ENCODE results near the gene SOBP.

Gene SOBP

DNA sequence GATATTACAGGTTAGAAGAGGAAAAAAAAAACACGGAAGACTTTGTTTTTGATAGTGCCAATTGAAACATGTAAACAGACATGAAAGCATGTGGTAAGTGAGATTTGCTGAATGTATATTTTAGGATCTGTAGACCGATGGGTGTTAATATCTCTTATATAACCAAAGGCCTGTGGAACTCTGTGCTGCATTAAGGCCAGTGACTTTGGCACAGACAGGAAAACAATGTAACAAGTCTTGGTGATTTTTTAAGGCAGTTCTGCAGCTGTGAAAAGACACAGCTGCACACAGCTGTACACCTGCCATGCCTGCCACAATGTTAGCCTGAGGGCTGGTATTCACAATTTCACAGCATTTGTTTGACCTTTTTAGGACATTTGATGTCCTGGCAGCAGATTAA is 6.1 kb downstream of the SOBP start:
- TF ChIP-seq CTCF (IDR thresholded peaks at IDR 0.05; ENCODE audit: low read length, missing control alignments): no peak
- no peak overlapping the region for H3K4me3 ChIP-seq (replicated peaks; ENCODE audit: low read depth, low read length)
- no peak for DNase-seq (ENCODE audit: low read depth)

DNA sequence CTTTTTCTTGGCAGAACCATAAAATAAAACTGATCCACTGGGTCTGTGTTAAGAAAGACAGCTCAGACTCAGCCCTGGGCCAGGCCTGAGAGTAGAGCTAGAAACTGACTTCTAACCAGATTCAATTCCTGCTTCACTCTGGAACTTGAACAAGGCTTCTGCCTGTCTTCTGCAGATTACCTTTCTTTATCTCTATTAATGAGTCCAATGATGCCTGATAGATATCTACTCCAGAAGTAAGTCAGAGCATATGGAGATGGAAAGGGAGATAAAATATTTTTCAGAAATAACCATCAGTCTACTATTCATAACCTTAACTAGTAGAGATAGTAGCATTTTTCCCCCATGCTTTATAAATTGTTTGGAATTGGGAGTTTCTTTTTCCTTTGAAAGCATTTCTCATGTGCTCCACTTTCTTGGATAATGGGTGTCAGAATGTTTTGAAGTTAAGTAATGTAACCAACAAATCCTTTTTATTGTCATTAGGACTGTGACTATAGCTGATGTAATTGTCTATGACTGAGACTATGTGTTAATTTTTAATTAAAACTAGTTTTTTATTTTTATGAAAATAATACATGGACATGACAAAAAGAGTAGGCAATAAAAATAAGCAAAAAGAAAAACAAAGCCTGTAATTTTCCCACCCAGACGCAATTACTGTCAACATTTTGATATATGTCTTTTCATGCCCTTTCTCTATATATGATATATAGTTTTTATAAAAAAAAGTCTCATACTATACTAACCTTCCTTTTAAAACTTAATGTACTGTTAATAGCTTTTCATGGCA is 7.2 kb downstream of the SOBP start:
- H3K4me3 ChIP-seq (replicated peaks; ENCODE audit: low read depth, low read length): no peak overlapping the region
- no peak for DNase-seq (ENCODE audit: low read depth)
- no peak for TF ChIP-seq CTCF (IDR thresholded peaks at IDR 0.05; ENCODE audit: low read length, missing control alignments)

DNA sequence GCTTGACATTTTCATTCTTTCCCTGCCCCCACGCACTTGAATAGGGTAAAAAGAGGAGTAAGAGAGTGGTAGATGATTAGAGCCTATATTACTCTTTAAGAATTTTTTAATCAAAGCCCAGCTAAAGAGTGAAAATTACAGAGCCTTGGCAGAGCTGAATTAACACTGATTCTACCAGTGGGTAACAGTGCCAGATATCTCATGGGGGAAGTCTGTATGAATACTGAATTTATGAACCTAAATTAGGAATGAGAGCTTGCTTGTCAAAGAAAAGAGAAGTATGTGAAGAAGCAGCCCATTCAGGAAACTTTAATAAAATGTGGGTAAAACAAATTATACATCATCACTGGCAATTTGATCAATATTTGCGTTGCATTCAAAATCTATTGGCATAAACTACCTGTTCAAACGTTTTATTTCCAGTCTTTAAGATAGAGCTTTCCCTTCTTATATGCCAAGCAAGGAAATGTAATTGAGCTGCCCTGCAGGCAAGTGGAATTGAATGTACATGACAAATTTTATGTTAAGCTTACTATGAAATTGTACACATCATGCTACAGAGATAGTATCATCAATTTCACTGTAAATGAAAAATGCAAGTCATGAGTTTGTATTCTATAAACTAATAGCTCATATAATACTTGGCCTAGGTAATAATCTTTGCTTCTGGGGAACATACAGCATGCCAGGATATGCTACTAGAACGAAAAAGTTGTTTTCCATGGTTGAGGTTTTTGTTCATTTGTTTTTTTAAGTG is 14.5 kb downstream of the SOBP start:
- H3K4me3 ChIP-seq (replicated peaks; ENCODE audit: low read depth, low read length): no peak overlapping the region
- no peak for TF ChIP-seq CTCF (IDR thresholded peaks at IDR 0.05; ENCODE audit: low read length, missing control alignments)
- DNase-seq (ENCODE audit: low read depth): no peak

GRCh38 chr6:107506145-107506544 is 16.2 kb downstream of the SOBP start:
- H3K4me3 ChIP-seq (replicated peaks; ENCODE audit: low read depth, low read length): no peak overlapping the region
- TF ChIP-seq CTCF (IDR thresholded peaks at IDR 0.05; ENCODE audit: low read length, missing control alignments): no peak
- DNase-seq (ENCODE audit: low read depth): no peak

- no peak for TF ChIP-seq CTCF (IDR thresholded peaks at IDR 0.05; ENCODE audit: low read length, missing control alignments)
- DNase-seq (ENCODE audit: low read depth): peak; percentile 17
- no peak overlapping the region for H3K4me3 ChIP-seq (replicated peaks; ENCODE audit: low read depth, low read length)
Measured at GRCh38 chr6:107509506-107509905, 19.6 kb downstream of the SOBP start.

- no peak overlapping the region for H3K4me3 ChIP-seq (replicated peaks; ENCODE audit: low read depth, low read length)
- TF ChIP-seq CTCF (IDR thresholded peaks at IDR 0.05; ENCODE audit: low read length, missing control alignments): no peak
- no peak for DNase-seq (ENCODE audit: low read depth)
Measured at GRCh38 chr6:107510108-107510507, 20.2 kb downstream of the SOBP start.

All from fibroblast of pulmonary artery (primary cell).